Aorta (tissue), 5 donors: Measurements from ENCODE around the gene GARIN5A. TPM values are rescaled to one million over a fixed set of nuclear protein-coding genes. Genes with fewer than 3 reads are reported as not detected.

Experiments used
- ATAC-seq: fragments of 200-7000 bp; cut with Tn5 transposase; one replicate; pipeline ENCODE4 v1.9.1; 2022; ENCODE audit warnings: moderate library complexity; ENCODE audit not compliant: low FRiP score
- DNase-seq, 2 donors: peaks; one replicate each; pipeline ENCODE4 v3.0.0-alpha.2; 2020
- H3K27ac ChIP-seq, 2 donors: one replicate each; pipeline ENCODE4 v1.5.1; 2013; ENCODE audit warnings: low read length in 2 of 2, mild to moderate bottlenecking in 2 of 2, moderate library complexity in 2 of 2, control low read depth in 1 of 2, inconsistent platforms in 1 of 2, low read depth in 1 of 2
- H3K27me3 ChIP-seq, 2 donors: one replicate each; pipeline ENCODE4 v1.6.1; 2013; ENCODE audit warnings: control low read depth in 1 of 2, low read length in 1 of 2, mild to moderate bottlenecking in 1 of 2, moderate library complexity in 1 of 2; ENCODE audit not compliant: insufficient read depth in 2 of 2, control insufficient read depth in 1 of 2
- H3K36me3 ChIP-seq, 2 donors: one replicate each; pipeline ENCODE4 v1.6.1; 2013; ENCODE audit warnings: control low read depth in 1 of 2, low read length in 1 of 2, mild to moderate bottlenecking in 1 of 2; ENCODE audit not compliant: insufficient read depth in 2 of 2, control insufficient read depth in 1 of 2
- H3K4me1 ChIP-seq, 2 donors: one replicate each; pipeline ENCODE4 v1.6.1; 2013; ENCODE audit warnings: low read length in 2 of 2, control low read depth in 1 of 2, mild to moderate bottlenecking in 1 of 2, moderate library complexity in 1 of 2; ENCODE audit not compliant: insufficient read depth in 2 of 2, control insufficient read depth in 1 of 2
- H3K4me3 ChIP-seq, 2 donors: one replicate each; pipeline ENCODE4 v1.5.1; 2013; ENCODE audit warnings: low read length in 2 of 2, control low read depth in 1 of 2, mild to moderate bottlenecking in 1 of 2
- H3K9me3 ChIP-seq: one replicate; pipeline ENCODE4 v1.6.1; 2013; ENCODE audit warnings: mild to moderate bottlenecking, low read length; ENCODE audit not compliant: control insufficient read depth
- WGBS, 2 donors: extraction: QIAGEN DNeasy Blood & Tissue Kit; methylation state at CpG; one replicate each; pipeline ENCODE4 v1.1.7; 2013; 5-methylcytosine and 5-hydroxymethylcytosine counted together
- intact Hi-C, 2 donors: fragments of 100-400 bp; cut with DNase I; formaldehyde crosslinking; loops; one replicate each; pipeline versions ENCODE4 v1.14.2 to v1.15.0; 2022
- polyA plus RNA-seq, 2 donors: library from polyadenylated mRNA; stranded (reverse); fragments of 200-250 nt; gene quantifications; one replicate each; pipeline ENCODE4 v1.2.3, GENCODE V29; 2013
- total RNA-seq, 2 donors: library from RNA; stranded (reverse); fragmentation: NEBNext Ultra II Directional; extraction: Animal tissue kit (Norgen Biotek cat#: 25700); gene quantifications; one replicate each; pipeline ENCODE4 v1.2.1, GENCODE V29; 2021
- donor health status: healthy with polysubstance abuse.
- donor health status: Bipolar disorder and iron deficiency.
- donor health status: DM: no; HTN: no; CAD: no.
- donor health status: DM: no; HTN: no; CAD: no.
- donor health status: DM: yes; HTN: yes; CAD: no.

The GARIN5A gene
- total and polyA plus RNA-seq, 4 donors, result not detected

- 84 to 87% methylated on average over 7 of the region's 7 CpGs for WGBS, 2 donors
- H3K36me3 ChIP-seq, result no peaks in the 10 kb centered on the region
- H3K4me1 ChIP-seq, result no peaks in the 10 kb centered on the region
- H3K9me3 ChIP-seq, result no peaks in the 10 kb centered on the region
- H3K27ac ChIP-seq, result no peak overlapping the region
- no peak for DNase-seq
- intact Hi-C loops, result no loop called here
- no peaks in the 10 kb centered on the region for H3K27me3 ChIP-seq
- H3K4me3 ChIP-seq, result no peak overlapping the region
- ATAC-seq, result no peak
Observed at GRCh38 chr19:50428772-50429463, 47.7 kb downstream of the GARIN5A start.

- no peak overlapping the region for H3K27ac ChIP-seq
Observed at GRCh38 chr19:50427997-50428425, 48.6 kb downstream of the GARIN5A start.

GRCh38 chr19:50427318-50427925 is 49.2 kb downstream of the GARIN5A start:
- Histone ChIP-seq H3K27me3 (no peaks in the 10 kb centered on the region), H3K27ac (no peak overlapping the region)

More at GRCh38 chr19:50427997-50428425, 48.6 kb downstream of the GARIN5A start:
- 10 to 13% methylated on average over 36 to 38 of the region's 38 CpGs for WGBS, 2 donors
- H3K27me3 ChIP-seq, result no peaks in the 10 kb centered on the region
- no peaks in the 10 kb centered on the region for H3K9me3 ChIP-seq
- no peaks in the 10 kb centered on the region for H3K4me1 ChIP-seq
- no peaks in the 10 kb centered on the region for H3K36me3 ChIP-seq
- ATAC-seq, result peak; percentile 66
- no peak overlapping the region for H3K4me3 ChIP-seq
- DNase-seq, result peak; percentile 90 to 97
- intact Hi-C loops, result no loop called here

GRCh38 chr19:50425581-50425980 is 51.1 kb downstream of the GARIN5A start:
- Histone ChIP-seq H3K36me3 (no peaks in the 10 kb centered on the region), H3K4me1 (no peaks in the 10 kb centered on the region), H3K27me3 (no peaks in the 10 kb centered on the region), H3K9me3 (no peaks in the 10 kb centered on the region), H3K27ac (no peak overlapping the region), H3K4me3 (no peak overlapping the region)
- DNase-seq (no peak), ATAC-seq (no peak)
- WGBS, 2 donors, result 68 to 91% methylated on average over 7 of the region's 7 CpGs
- intact Hi-C loops, result no loop called here

More at GRCh38 chr19:50427318-50427925, 49.2 kb downstream of the GARIN5A start:
- no peaks in the 10 kb centered on the region for H3K36me3 ChIP-seq
- H3K9me3 ChIP-seq, result no peaks in the 10 kb centered on the region
- DNase-seq (no peak), ATAC-seq (no peak)
- 82 to 83% methylated on average over 26 of the region's 26 CpGs for WGBS, 2 donors
- intact Hi-C loops, result no loop called here
- no peak overlapping the region for H3K4me3 ChIP-seq
- H3K4me1 ChIP-seq, result no peaks in the 10 kb centered on the region

GRCh38 chr19:50423279-50424113 is 53.2 kb downstream of the GARIN5A start:
- WGBS, 2 donors, result 85 to 86% methylated on average over 22 of the region's 22 CpGs
- H3K9me3 ChIP-seq, result no peaks in the 10 kb centered on the region
- intact Hi-C loops, result no loop called here
- DNase-seq, result no peak
- no peaks in the 10 kb centered on the region for H3K4me1 ChIP-seq
- ATAC-seq, result no peak
- no peaks in the 10 kb centered on the region for H3K36me3 ChIP-seq
- no peak overlapping the region for H3K27ac ChIP-seq
- H3K27me3 ChIP-seq, result no peaks in the 10 kb centered on the region
- H3K4me3 ChIP-seq, result no peak overlapping the region

- Histone ChIP-seq H3K4me1 (no peaks in the 10 kb centered on the region), H3K9me3 (no peaks in the 10 kb centered on the region), H3K27ac (no peak overlapping the region), H3K4me3 (no peak overlapping the region), H3K27me3 (no peaks in the 10 kb centered on the region), H3K36me3 (no peaks in the 10 kb centered on the region)
- intact Hi-C loops, result no loop called here
- DNase-seq (no peak), ATAC-seq (no peak)
- WGBS, 2 donors, result 85 to 88% methylated on average over 17 to 18 of the region's 18 CpGs
Observed at GRCh38 chr19:50422397-50423278, 54.0 kb downstream of the GARIN5A start.

GRCh38 chr19:50420808-50421207 is 55.8 kb downstream of the GARIN5A start:
- no peaks in the 10 kb centered on the region for H3K27me3 ChIP-seq
- 65 to 80% methylated on average over 3 of the region's 3 CpGs for WGBS, 2 donors
- no peak overlapping the region for H3K27ac ChIP-seq
- DNase-seq, result no peak
- ATAC-seq, result no peak
- intact Hi-C loops, result no loop called here
- no peaks in the 10 kb centered on the region for H3K4me1 ChIP-seq
- no peaks in the 10 kb centered on the region for H3K9me3 ChIP-seq
- H3K36me3 ChIP-seq, result no peaks in the 10 kb centered on the region
- no peak overlapping the region for H3K4me3 ChIP-seq

GRCh38 chr19:50420127-50420526 is 56.5 kb downstream of the GARIN5A start:
- H3K36me3 ChIP-seq, result no peaks in the 10 kb centered on the region
- no peaks in the 10 kb centered on the region for H3K9me3 ChIP-seq
- ATAC-seq (no peak), DNase-seq (no peak)
- H3K4me3 ChIP-seq, result no peak overlapping the region
- WGBS, 2 donors, result 43 to 47% methylated on average over 3 of the region's 3 CpGs
- H3K27ac ChIP-seq, result no peak overlapping the region
- no peaks in the 10 kb centered on the region for H3K27me3 ChIP-seq
- intact Hi-C loops, result no loop called here
- H3K4me1 ChIP-seq, result no peaks in the 10 kb centered on the region
